Gastroesophageal sphincter (tissue), 4 donors: ENCODE results near the gene CHST14. TPM values are rescaled to one million over a fixed set of nuclear protein-coding genes. Genes with fewer than 3 reads are reported as not detected.

ENCODE experiments used
- ATAC-seq: fragments of 150-250 bp; one replicate; pipeline ENCODE4 v1.9.1; 2016; ENCODE audit warnings: mild to moderate bottlenecking, moderate library complexity
- H3K27ac ChIP-seq, 4 donors: fragments of 200-600 bp; sonication (generic) in 3 of 4; 1 replicate in 3 of 4; 2 replicates in 1 of 4; pipeline ENCODE4 v1.5.1; 2016 to 2019
- H3K27me3 ChIP-seq: fragments of 200-600 bp; sonication (generic); one replicate; pipeline ENCODE4 v1.5.1; 2019
- H3K36me3 ChIP-seq, 2 donors: fragments of 200-600 bp; sonication (generic); one replicate each; pipeline ENCODE4 v1.5.1; 2019; ENCODE audit warnings: control low read depth in 1 of 2
- H3K4me1 ChIP-seq, 3 donors: fragments of 200-600 bp; sonication (generic); 1 replicate in 2 of 3; 2 replicates in 1 of 3; pipeline ENCODE4 v1.5.1; 2016 to 2019; ENCODE audit warnings: control low read depth in 2 of 3
- H3K4me3 ChIP-seq, 2 donors: fragments of 200-600 bp; sonication (generic); one replicate each; pipeline ENCODE4 v1.5.1; 2019; ENCODE audit warnings: mild to moderate bottlenecking in 1 of 2, moderate library complexity in 1 of 2
- H3K9me3 ChIP-seq, 3 donors: fragments of 200-600 bp; sonication (generic); one replicate each; pipeline ENCODE4 v1.5.1; 2017 to 2019; ENCODE audit warnings: control low read depth in 2 of 3
- EP300 ChIP-seq: sonication (generic); formaldehyde crosslinking; IDR thresholded peaks from one replicate; pipeline ENCODE4 v1.6.1; 2017; ENCODE audit warnings: antibody characterized with exemption, mild to moderate bottlenecking
- POLR2A ChIP-seq, 2 donors: fragments of 450-650 bp; IDR thresholded peaks; one replicate each; pipeline ENCODE4 v1.6.1; 2017; ENCODE audit warnings: antibody characterized with exemption in 2 of 2, mild to moderate bottlenecking in 2 of 2, moderate library complexity in 1 of 2
- POLR2AphosphoS5 ChIP-seq: sonication (generic); formaldehyde crosslinking; IDR thresholded peaks from one replicate; pipeline ENCODE4 v1.6.1; 2017; ENCODE audit warnings: antibody characterized with exemption
- WGBS, 2 donors: methylation state at CpG; one replicate each; pipeline ENCODE4 v1.1.5; 2018; ENCODE audit warnings: low coverage in 1 of 2; 5-methylcytosine and 5-hydroxymethylcytosine counted together
- total RNA-seq, 4 donors: library from RNA; depleted of rRNA; stranded (reverse); fragments of >200 nt; gene quantifications; one replicate each; pipeline ENCODE4 v1.1.0, GENCODE V29; 2016
- TF ChIP-seq, protein P1 (sequence below), 4 experiments: fragments of 200-600 bp in 2 of 4; fragments of 450-650 bp in 2 of 4; sonication (generic) in 1 of 4; IDR thresholded peaks; one replicate each; pipeline ENCODE4 v1.5.1; 2017 to 2019; ENCODE audit warnings: antibody characterized with exemption in 4 of 4, mild to moderate bottlenecking in 2 of 4, moderate library complexity in 2 of 4

The CHST14 gene
- total RNA-seq, 4 donors from 2014 or later = 7.8 to 18.4 (median 11.7) TPM

DNA sequence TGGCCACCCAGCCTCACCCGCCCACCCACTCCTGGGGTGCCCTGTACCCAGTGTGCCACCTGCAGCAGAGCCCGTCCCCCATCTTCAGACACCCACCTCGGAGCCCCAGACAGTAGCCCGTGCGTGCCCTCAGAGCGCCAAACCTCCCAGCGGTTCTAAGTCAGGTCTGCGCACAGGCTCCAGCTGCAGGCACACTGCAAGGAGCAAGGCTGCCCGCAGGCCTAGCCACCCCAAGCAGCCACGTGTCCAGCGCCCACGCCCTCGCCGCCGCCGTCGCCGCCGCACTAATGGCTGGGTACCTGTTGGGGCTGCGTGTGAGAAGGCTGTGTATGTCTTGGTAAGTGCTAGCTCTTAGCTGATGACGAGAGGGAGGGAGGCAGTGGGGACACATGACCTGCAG, 8.8 kb upstream of the CHST14 start:
- TF ChIP-seq POLR2AphosphoS5 (no peak), POLR2A (IDR thresholded peaks at IDR 0.05) (no peak), EP300 (no peak)
- TF ChIP-seq, protein P1, sequence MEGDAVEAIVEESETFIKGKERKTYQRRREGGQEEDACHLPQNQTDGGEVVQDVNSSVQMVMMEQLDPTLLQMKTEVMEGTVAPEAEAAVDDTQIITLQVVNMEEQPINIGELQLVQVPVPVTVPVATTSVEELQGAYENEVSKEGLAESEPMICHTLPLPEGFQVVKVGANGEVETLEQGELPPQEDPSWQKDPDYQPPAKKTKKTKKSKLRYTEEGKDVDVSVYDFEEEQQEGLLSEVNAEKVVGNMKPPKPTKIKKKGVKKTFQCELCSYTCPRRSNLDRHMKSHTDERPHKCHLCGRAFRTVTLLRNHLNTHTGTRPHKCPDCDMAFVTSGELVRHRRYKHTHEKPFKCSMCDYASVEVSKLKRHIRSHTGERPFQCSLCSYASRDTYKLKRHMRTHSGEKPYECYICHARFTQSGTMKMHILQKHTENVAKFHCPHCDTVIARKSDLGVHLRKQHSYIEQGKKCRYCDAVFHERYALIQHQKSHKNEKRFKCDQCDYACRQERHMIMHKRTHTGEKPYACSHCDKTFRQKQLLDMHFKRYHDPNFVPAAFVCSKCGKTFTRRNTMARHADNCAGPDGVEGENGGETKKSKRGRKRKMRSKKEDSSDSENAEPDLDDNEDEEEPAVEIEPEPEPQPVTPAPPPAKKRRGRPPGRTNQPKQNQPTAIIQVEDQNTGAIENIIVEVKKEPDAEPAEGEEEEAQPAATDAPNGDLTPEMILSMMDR (IDR thresholded peaks at IDR 0.05) = no peak
- Histone ChIP-seq H3K4me3 (no peak overlapping the region), H3K36me3 (peaks cover 0 to 87% of the 10 kb centered on the region in 2 donors), H3K4me1 (peaks cover 0 to under 1% (median 0%) of the 10 kb centered on the region in 3 donors), H3K27me3 (no peaks in the 10 kb centered on the region), H3K9me3 (no peaks in the 10 kb centered on the region), H3K27ac (no peak overlapping the region)
- WGBS, 2 donors = no CpG with 5 or more reads among the region's 21 CpGs
- ATAC-seq = no peak

DNA sequence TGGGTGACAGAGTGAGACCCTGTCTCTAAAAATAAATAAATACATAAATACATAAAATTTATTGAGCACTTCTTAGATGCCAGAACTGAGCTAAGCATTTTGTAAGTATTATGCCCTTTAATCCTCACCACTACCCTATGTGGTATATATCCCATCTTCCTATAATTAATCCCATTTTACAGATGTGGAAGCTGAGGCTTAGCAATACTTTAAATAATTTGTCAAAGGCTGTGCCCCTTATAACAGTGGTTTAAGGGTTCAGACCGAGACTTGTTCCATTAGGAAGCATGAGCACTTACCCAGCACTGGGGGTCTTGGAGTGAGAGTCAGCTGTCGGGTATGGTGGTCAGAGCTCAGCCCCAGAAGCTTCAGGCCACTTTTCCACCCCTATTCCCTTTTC, 7.5 kb upstream of the CHST14 start:
- H3K9me3 ChIP-seq = no peaks in the 10 kb centered on the region
- TF ChIP-seq POLR2AphosphoS5 (no peak), EP300 (no peak), POLR2A (IDR thresholded peaks at IDR 0.05) (no peak)
- TF ChIP-seq, protein P1 (IDR thresholded peaks at IDR 0.05) = no peak
- ATAC-seq = no peak
- no peaks in the 10 kb centered on the region for H3K4me1 ChIP-seq
- H3K36me3 ChIP-seq = peaks cover 0 to 89% of the 10 kb centered on the region in 2 donors
- H3K4me3 ChIP-seq = no peak overlapping the region
- 44% methylated on average over 2 of the region's 2 CpGs; no CpG with 5 or more reads in 1 of the 2 donors for WGBS, 2 donors
- no peak overlapping the region for H3K27ac ChIP-seq
- H3K27me3 ChIP-seq = no peaks in the 10 kb centered on the region

DNA sequence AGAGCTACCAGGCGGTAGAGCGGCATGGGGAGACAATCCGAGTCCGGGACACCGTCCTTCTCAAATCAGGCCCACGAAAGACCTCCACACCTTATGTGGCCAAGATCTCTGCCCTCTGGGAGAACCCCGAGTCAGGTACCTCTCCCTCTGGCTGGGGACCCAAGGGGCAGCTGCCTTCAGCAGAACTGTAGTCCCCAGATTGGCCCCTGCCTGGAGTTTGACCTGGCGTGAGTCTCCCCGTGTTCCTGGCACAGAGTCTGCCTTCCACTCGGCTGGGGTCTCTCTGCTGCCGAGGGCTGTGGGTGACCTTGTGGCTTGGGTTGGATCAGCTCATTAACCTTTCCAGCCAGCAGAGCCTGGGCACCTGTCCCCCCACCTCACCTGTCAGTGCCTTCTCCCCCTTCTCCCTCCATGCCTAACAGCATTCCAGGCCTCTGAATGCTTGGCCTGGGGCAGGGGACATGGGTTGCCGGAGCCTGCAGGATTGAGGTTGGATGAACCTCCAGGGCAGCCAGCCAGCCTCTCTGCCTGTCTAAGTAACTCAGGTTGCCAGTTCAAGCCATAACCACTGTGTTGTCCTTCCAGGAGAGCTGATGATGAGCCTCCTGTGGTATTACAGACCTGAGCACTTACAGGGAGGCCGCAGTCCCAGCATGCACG, 6.8 kb upstream of the CHST14 start:
- no peak overlapping the region for H3K27ac ChIP-seq
- no peak overlapping the region for H3K4me3 ChIP-seq
- 60 to 90% methylated on average over 1 to 6 of the region's 14 CpGs for WGBS, 2 donors
- no peak for ATAC-seq
- no peak for TF ChIP-seq POLR2A (IDR thresholded peaks at IDR 0.05)
- TF ChIP-seq, protein P1 (IDR thresholded peaks at IDR 0.05) = no peak
- no peak for TF ChIP-seq EP300
- TF ChIP-seq POLR2AphosphoS5 = no peak
- H3K36me3 ChIP-seq = peaks cover 0 to 82% of the 10 kb centered on the region in 2 donors
- no peaks in the 10 kb centered on the region for H3K4me1 ChIP-seq
- no peaks in the 10 kb centered on the region for H3K27me3 ChIP-seq
- no peaks in the 10 kb centered on the region for H3K9me3 ChIP-seq

DNA sequence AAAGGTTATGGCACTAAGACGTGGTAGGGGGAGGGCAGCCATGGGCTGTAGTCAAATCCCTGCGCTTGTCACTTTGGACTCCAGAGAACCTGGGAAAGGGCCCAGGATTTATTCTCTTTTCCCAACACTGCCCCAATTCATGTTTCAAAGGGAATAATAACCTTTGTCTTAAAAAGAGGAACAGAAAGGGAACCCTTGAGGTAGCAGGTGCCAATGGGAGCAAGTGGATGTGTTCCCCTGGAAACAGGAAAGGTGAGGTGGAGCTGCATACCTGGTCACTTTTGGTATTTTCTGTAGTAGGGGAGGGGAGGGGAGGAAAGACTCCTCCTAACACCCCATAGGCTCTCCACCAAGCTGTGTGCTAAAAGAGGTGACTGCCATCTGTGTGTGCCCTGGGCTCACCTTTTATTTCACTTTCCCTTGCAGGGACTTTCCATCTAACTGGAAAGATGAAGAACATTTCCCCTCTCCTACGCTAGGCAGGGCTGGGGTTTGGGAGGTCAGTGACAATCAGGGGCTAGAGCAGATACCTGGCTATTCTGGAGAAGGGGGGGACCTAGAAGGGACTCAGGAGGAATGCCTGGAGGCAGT, 6.1 kb upstream of the CHST14 start:
- no peak for ATAC-seq
- TF ChIP-seq POLR2A (IDR thresholded peaks at IDR 0.05) (no peak), EP300 (no peak), POLR2AphosphoS5 (no peak)
- TF ChIP-seq, protein P1 (IDR thresholded peaks at IDR 0.05) = no peak
- no peaks in the 10 kb centered on the region for H3K27me3 ChIP-seq
- peaks cover 0 to under 1% (median 0%) of the 10 kb centered on the region in 3 donors for H3K4me1 ChIP-seq
- H3K4me3 ChIP-seq = no peak overlapping the region
- 83 to 100% methylated on average over 1 to 2 of the region's 3 CpGs for WGBS, 2 donors
- H3K27ac ChIP-seq = no peak overlapping the region
- H3K36me3 ChIP-seq = peaks cover 0 to 75% of the 10 kb centered on the region in 2 donors
- H3K9me3 ChIP-seq = no peaks in the 10 kb centered on the region

DNA sequence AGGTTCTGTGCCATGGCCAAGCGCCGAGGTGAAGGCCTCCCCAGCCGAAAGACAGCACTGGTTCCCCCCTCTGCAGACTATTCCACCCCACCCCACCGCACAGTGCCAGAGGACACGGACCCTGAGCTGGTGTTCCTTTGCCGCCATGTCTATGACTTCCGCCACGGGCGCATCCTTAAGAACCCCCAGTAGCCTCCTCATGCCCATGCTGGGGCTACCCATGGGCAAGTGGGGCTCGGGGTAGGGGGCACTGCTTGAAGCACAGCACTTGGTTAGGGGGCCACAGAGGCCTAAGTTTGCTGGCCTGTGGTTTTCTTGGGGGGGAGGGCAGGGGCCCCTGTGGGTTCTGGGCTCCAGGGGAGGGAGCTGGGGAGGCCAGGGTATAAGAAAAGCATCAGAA, 4.8 kb upstream of the CHST14 start:
- Histone ChIP-seq H3K4me1 (peaks cover 0 to 9% (median 7%) of the 10 kb centered on the region in 3 donors), H3K4me3 (no peak overlapping the region), H3K27me3 (no peaks in the 10 kb centered on the region), H3K36me3 (peaks cover 0 to 63% of the 10 kb centered on the region in 2 donors), H3K9me3 (no peaks in the 10 kb centered on the region), H3K27ac (no peak overlapping the region)
- TF ChIP-seq, protein P1 (IDR thresholded peaks at IDR 0.05) = no peak
- TF ChIP-seq EP300 (no peak), POLR2AphosphoS5 (no peak), POLR2A (IDR thresholded peaks at IDR 0.05) (no peak)
- 93% methylated on average over 4 of the region's 10 CpGs; no CpG with 5 or more reads in 1 of the 2 donors for WGBS, 2 donors
- no peak for ATAC-seq
